K562 (cell line): Measurements from ENCODE around the gene ATCAY. TPM values are rescaled to one million over a fixed set of nuclear protein-coding genes. Genes with fewer than 3 reads are reported as not detected.

Experiments used
- DDX20 ChIP-seq: fragments of 450-650 bp; IDR thresholded peaks from 2 replicates; pipeline ENCODE4 v1.6.1; 2016; ENCODE audit warnings: missing genetic modification characterization, low read depth, mild to moderate bottlenecking, missing compliant biosample characterization, moderate library complexity
- FOXM1 ChIP-seq, 2 experiments: fragments of 450-650 bp in 1 of 2; sonication (generic) in 1 of 2; formaldehyde crosslinking in 1 of 2; IDR thresholded peaks; 2 replicates each; pipeline versions ENCODE4 v1.6.1 to v1.9.0; 2017 to 2022; ENCODE audit warnings: low read depth in 2 of 2, mild to moderate bottlenecking in 2 of 2, missing genetic modification reagents in 1 of 2, moderate library complexity in 1 of 2
- HNRNPL ChIP-seq: fragments of 200-400 bp; formaldehyde crosslinking; IDR thresholded peaks from 2 replicates; pipeline ENCODE4 v1.6.1; 2017; ENCODE audit warnings: low read depth, mild to moderate bottlenecking, low read length
- PRPF4 ChIP-seq: fragments of 200-400 bp; formaldehyde crosslinking; IDR thresholded peaks from one replicate; pipeline ENCODE4 v1.6.1; 2017; ENCODE audit warnings: low read length, low read depth, mild to moderate bottlenecking; ENCODE audit not compliant: insufficient read depth, poor library complexity, severe bottlenecking
- TAF1 ChIP-seq: IDR thresholded peaks from 2 replicates; pipeline ENCODE4 v1.6.1; 2011; ENCODE audit warnings: mild to moderate bottlenecking, low read length, moderate library complexity; ENCODE audit not compliant: insufficient read depth, control insufficient read depth, severe bottlenecking; ENCODE audit errors: extremely low read depth
- ZFX ChIP-seq: sonication (generic); formaldehyde crosslinking; IDR thresholded peaks from 2 replicates; pipeline ENCODE4 v1.8.0; 2022; ENCODE audit warnings: mild to moderate bottlenecking, missing genetic modification reagents, moderate library complexity
- ZNF354B ChIP-seq: fragments of 250-450 bp; sonication (Bioruptor Pico); IDR thresholded peaks from 2 replicates; pipeline ENCODE4 v1.4.0; 2020
- ZNF57 ChIP-seq: fragments of 450-650 bp; formaldehyde crosslinking; IDR thresholded peaks from 2 replicates; pipeline ENCODE4 v1.4.0; 2020; ENCODE audit warnings: mild to moderate bottlenecking, moderate library complexity
- polyA plus RNA-seq, 8 experiments: library from polyadenylated mRNA; depleted of rRNA in 4 of 8; stranded (reverse) in 5 of 8; unstranded in 3 of 8; fragments of >200 nt; fragmentation: Nextera tagmentation in 2 of 8; fragmentation: Illumina TruSeq in 1 of 8; extraction: Ambion mirVana in 2 of 8; extraction: Trizol in 1 of 8; gene quantifications; 2 replicates each; pipeline versions ENCODE4 v1.2.1 to v1.2.3, GENCODE V29; 2011 to 2014; ENCODE audit warnings: inconsistent platforms in 1 of 8, missing spikeins in 1 of 8
- total RNA-seq, 7 experiments: library from RNA; depleted of rRNA in 6 of 7; stranded (reverse); fragments of >200 nt in 6 of 7; fragmentation: Illumina TruSeq in 2 of 7; extraction: Trizol in 2 of 7; gene quantifications; 2 replicates each; pipeline versions ENCODE4 v1.2.1 to v1.2.3, GENCODE V29; 2011 to 2021; ENCODE audit warnings: low replicate concordance in 1 of 7
- TF ChIP-seq, protein P1 (sequence below): sonication (generic); formaldehyde crosslinking; IDR thresholded peaks from 2 replicates; pipeline ENCODE4 v1.8.0; 2022; ENCODE audit warnings: mild to moderate bottlenecking, missing genetic modification reagents
- TF ChIP-seq, protein P2 (sequence below): fragments of 450-650 bp; IDR thresholded peaks from 2 replicates; pipeline ENCODE4 v1.6.1; 2018; ENCODE audit not compliant: partially characterized antibody
- TF ChIP-seq, protein P3 (sequence below), 2 experiments: fragments of 450-650 bp in 1 of 2; sonication (generic) in 1 of 2; formaldehyde crosslinking; conservative IDR thresholded peaks; 2 replicates each; pipeline versions ENCODE4 v1.4.0 to v1.8.1; 2020 to 2022; ENCODE audit warnings: mild to moderate bottlenecking in 1 of 2, missing genetic modification reagents in 1 of 2
- TF ChIP-seq, protein P4 (sequence below): fragments of 150-350 bp; IDR thresholded peaks from 2 replicates; pipeline ENCODE4 v1.6.1; 2014; ENCODE audit warnings: low read depth, mild to moderate bottlenecking, low read length, borderline replicate concordance

The ATCAY gene
- total and polyA plus RNA-seq, 9 of the 15 experiments (the other 6 are each of a cell fraction or from before 2014, with no cell fraction given) = not detected

DNA sequence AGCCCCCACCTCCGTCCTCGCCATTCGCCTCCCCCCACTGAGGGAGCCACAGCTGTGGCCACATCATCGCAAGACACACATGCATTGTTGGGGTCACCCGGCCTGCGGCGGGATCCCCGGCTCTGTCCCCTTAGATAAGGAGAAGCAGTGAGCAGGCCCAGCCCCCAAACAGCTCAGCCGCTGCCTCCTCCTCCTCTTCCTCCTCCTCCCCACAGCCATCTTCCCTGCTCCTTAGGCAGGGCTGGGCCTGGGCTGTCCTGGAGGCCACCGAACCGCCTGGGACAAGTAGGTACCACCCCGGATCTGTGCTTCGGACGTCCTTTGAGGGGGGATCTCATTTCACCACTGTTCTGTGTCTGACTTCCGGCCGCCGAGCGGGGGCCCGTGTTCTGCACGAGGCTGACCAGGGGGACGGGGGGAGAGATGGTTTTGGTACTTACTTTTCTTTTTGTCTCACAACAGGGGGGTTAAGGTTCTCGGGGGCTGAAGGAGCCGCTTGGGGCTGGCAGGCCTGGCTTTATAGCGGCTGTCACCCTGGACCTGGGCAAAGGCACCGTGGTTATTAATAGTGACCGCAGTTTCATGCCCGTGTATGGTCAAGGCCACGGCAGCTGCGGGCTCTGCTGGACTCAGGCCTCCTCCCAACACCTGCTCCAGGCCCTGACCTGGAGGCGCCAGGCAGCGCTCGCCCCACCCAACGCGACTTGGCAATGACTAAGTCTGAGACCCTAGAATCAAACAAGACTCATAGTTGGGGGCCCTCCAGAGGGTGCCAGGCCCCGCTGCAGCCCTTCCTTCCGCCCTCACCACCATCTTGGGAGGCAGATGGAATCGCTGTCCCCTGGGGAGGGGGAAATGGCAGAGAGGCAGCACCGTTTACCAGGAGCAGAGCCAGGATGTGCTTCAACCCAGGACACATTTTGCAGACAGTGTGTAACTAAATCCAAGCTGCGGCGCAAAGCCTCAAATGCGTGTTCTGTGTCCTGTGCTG is 70.7 kb downstream of the ATCAY start (continued):
- TF ChIP-seq, protein P1, sequence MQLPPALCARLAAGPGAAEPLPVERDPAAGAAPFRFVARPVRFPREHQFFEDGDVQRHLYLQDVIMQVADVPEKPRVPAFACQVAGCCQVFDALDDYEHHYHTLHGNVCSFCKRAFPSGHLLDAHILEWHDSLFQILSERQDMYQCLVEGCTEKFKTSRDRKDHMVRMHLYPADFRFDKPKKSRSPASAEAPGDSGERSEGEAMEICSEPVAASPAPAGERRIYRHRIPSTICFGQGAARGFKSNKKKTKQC (CRISPR knock-in tag) = 0 out of 2 replicates have a peak, but pooled peaks have one; percentile 50
- TF ChIP-seq PRPF4 (no peak), HNRNPL (no peak), ZFX (peak; percentile 79), ZNF57 (CRISPR knock-in tag) (no peak), FOXM1 (IDR thresholded peaks at IDR 0.05; ENCODE audit: low read depth) (no peak), FOXM1 (CRISPR knock-in tag; IDR thresholded peaks at IDR 0.05; ENCODE audit: low read depth) (no peak), ZNF354B (CRISPR knock-in tag) (no peak), DDX20 (tag) (no peak), TAF1 (peak; percentile 38)
- TF ChIP-seq, protein P2, sequence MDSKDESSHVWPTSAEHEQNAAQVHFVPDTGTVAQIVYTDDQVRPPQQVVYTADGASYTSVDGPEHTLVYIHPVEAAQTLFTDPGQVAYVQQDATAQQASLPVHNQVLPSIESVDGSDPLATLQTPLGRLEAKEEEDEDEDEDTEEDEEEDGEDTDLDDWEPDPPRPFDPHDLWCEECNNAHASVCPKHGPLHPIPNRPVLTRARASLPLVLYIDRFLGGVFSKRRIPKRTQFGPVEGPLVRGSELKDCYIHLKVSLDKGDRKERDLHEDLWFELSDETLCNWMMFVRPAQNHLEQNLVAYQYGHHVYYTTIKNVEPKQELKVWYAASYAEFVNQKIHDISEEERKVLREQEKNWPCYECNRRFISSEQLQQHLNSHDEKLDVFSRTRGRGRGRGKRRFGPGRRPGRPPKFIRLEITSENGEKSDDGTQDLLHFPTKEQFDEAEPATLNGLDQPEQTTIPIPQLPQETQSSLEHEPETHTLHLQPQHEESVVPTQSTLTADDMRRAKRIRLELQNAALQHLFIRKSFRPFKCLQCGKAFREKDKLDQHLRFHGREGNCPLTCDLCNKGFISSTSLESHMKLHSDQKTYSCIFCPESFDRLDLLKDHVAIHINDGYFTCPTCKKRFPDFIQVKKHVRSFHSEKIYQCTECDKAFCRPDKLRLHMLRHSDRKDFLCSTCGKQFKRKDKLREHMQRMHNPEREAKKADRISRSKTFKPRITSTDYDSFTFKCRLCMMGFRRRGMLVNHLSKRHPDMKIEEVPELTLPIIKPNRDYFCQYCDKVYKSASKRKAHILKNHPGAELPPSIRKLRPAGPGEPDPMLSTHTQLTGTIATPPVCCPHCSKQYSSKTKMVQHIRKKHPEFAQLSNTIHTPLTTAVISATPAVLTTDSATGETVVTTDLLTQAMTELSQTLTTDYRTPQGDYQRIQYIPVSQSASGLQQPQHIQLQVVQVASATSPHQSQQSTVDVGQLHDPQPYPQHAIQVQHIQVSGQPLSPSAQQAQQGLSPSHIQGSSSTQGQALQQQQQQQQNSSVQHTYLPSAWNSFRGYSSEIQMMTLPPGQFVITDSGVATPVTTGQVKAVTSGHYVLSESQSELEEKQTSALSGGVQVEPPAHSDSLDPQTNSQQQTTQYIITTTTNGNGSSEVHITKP = no peak
- TF ChIP-seq, protein P3, sequence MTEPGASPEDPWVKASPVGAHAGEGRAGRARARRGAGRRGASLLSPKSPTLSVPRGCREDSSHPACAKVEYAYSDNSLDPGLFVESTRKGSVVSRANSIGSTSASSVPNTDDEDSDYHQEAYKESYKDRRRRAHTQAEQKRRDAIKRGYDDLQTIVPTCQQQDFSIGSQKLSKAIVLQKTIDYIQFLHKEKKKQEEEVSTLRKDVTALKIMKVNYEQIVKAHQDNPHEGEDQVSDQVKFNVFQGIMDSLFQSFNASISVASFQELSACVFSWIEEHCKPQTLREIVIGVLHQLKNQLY (CRISPR knock-in tag; conservative IDR thresholded peaks at IDR 0.05) = no peak
- TF ChIP-seq, protein P4, sequence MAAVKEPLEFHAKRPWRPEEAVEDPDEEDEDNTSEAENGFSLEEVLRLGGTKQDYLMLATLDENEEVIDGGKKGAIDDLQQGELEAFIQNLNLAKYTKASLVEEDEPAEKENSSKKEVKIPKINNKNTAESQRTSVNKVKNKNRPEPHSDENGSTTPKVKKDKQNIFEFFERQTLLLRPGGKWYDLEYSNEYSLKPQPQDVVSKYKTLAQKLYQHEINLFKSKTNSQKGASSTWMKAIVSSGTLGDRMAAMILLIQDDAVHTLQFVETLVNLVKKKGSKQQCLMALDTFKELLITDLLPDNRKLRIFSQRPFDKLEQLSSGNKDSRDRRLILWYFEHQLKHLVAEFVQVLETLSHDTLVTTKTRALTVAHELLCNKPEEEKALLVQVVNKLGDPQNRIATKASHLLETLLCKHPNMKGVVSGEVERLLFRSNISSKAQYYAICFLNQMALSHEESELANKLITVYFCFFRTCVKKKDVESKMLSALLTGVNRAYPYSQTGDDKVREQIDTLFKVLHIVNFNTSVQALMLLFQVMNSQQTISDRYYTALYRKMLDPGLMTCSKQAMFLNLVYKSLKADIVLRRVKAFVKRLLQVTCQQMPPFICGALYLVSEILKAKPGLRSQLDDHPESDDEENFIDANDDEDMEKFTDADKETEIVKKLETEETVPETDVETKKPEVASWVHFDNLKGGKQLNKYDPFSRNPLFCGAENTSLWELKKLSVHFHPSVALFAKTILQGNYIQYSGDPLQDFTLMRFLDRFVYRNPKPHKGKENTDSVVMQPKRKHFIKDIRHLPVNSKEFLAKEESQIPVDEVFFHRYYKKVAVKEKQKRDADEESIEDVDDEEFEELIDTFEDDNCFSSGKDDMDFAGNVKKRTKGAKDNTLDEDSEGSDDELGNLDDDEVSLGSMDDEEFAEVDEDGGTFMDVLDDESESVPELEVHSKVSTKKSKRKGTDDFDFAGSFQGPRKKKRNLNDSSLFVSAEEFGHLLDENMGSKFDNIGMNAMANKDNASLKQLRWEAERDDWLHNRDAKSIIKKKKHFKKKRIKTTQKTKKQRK = no peak
